OCI-LY1 (cell line): ENCODE measurements around the gene AHCYL1.

Experiments
- H2AFZ ChIP-seq: fragments of 200-600 bp; sonication (generic), shearing (Covaris generic); 2 replicates; pipeline ENCODE4 v1.6.0; 2014; ENCODE audit warnings: antibody characterized with exemption, mild to moderate bottlenecking, low read length
- H3F3A ChIP-seq: fragments of 200-600 bp; sonication (generic), shearing (Covaris generic); 2 replicates; pipeline ENCODE4 v1.6.0; 2014; ENCODE audit warnings: mild to moderate bottlenecking, antibody characterized with exemption, low read length, moderate library complexity; ENCODE audit not compliant: insufficient read depth
- H3K27ac ChIP-seq: fragments of 200-600 bp; sonication (generic); 2 replicates; pipeline ENCODE4 v1.5.1; 2014; ENCODE audit warnings: low read length, mixed run types, mild to moderate bottlenecking, low read depth; ENCODE audit not compliant: poor library complexity, severe bottlenecking
- H3K27me3 ChIP-seq: fragments of 200-600 bp; sonication (generic); 2 replicates; pipeline ENCODE4 v1.6.0; 2014; ENCODE audit warnings: antibody characterized with exemption, mild to moderate bottlenecking, low read length, moderate library complexity; ENCODE audit not compliant: insufficient read depth
- H3K36me3 ChIP-seq: fragments of 200-600 bp; sonication (generic); 2 replicates; pipeline ENCODE4 v1.6.1; 2014; ENCODE audit warnings: mild to moderate bottlenecking, antibody characterized with exemption, low read length, moderate library complexity, mixed read lengths; ENCODE audit not compliant: insufficient read depth
- H3K4me1 ChIP-seq: fragments of 200-600 bp; sonication (generic); 2 replicates; pipeline ENCODE4 v1.5.1; 2014; ENCODE audit warnings: mild to moderate bottlenecking, low read length, moderate library complexity; ENCODE audit not compliant: insufficient read depth, severe bottlenecking
- H3K4me2 ChIP-seq: fragments of 200-600 bp; sonication (generic), shearing (Covaris generic); 2 replicates; pipeline ENCODE4 v1.6.1; 2014; ENCODE audit warnings: low read length
- H3K4me3 ChIP-seq: fragments of 200-600 bp; sonication (generic); 2 replicates; pipeline ENCODE4 v1.5.1; 2014; ENCODE audit warnings: low read length, low read depth, mild to moderate bottlenecking, mixed read lengths; ENCODE audit not compliant: poor library complexity, severe bottlenecking
- H3K79me2 ChIP-seq: fragments of 200-600 bp; shearing (Covaris generic); 2 replicates; pipeline ENCODE4 v1.6.1; 2016; ENCODE audit warnings: mixed run types, low read length, mixed read lengths; ENCODE audit not compliant: insufficient read depth
- H3K9ac ChIP-seq: fragments of 200-600 bp; sonication (generic), shearing (Covaris generic); 2 replicates; pipeline ENCODE4 v1.6.1; 2014; ENCODE audit warnings: mild to moderate bottlenecking, low read length, mixed read lengths
- H3K9me2 ChIP-seq: fragments of 200-600 bp; sonication (generic), shearing (Covaris generic); 2 replicates; pipeline ENCODE4 v1.6.1; 2014; ENCODE audit warnings: low read depth, mild to moderate bottlenecking, low read length, mixed read lengths
- H3K9me3 ChIP-seq: fragments of 200-600 bp; shearing (Covaris generic); 2 replicates; pipeline ENCODE4 v1.6.1; 2014; ENCODE audit warnings: low read length, mixed read lengths
- H4K20me1 ChIP-seq: fragments of 200-600 bp; sonication (generic), shearing (Covaris generic); 2 replicates; pipeline ENCODE4 v1.6.0; 2016; ENCODE audit warnings: mild to moderate bottlenecking, low read length; ENCODE audit not compliant: insufficient read depth
- EZH2 ChIP-seq: fragments of 200-600 bp; sonication (generic), shearing (Covaris generic); IDR thresholded peaks from 2 replicates; pipeline ENCODE4 v1.8.0; 2017; ENCODE audit warnings: borderline replicate concordance, mixed run types, mild to moderate bottlenecking, antibody characterized with exemption, low read length, moderate library complexity, mixed read lengths
- TF ChIP-seq, protein P1 (sequence below): fragments of 200-600 bp; sonication (generic), shearing (Covaris generic); IDR thresholded peaks from 2 replicates; pipeline ENCODE4 v1.5.1; 2017; ENCODE audit warnings: mild to moderate bottlenecking, antibody characterized with exemption, low read length, moderate library complexity, mixed read lengths

AHCYL1 gene

DNA sequence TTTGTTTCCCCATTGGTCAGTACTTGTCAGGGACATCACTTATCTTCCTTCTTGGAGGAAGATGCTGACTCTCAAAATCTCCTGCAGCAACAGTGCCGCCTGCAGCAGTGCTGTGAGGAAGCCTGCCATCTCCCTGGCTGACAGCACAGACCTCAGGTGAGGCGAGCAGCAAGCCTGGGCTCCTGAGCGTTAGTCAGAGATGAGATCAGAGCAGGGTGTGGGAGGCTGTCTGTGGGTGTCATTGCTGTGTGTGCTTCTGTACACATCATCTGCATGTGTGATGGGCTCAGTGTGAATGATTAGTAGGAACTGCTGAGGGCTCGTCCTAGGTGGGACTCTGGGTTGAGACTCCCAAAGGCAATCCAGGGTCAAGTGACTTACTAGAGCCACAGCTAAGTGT lies 56.0 kb downstream of the AHCYL1 start:
- Histone ChIP-seq H3K4me1 (peaks cover 9% of the 10 kb centered on the region), H4K20me1 (no peaks in the 10 kb centered on the region), H3K27me3 (no peaks in the 10 kb centered on the region), H3K9ac (no peak overlapping the region), H3K27ac (no peak overlapping the region), H3K4me2 (no peak overlapping the region), H2AFZ (no peak overlapping the region), H3K9me2 (no peaks in the 10 kb centered on the region), H3K79me2 (peaks cover 4% of the 10 kb centered on the region), H3K36me3 (peaks cover 83% of the 10 kb centered on the region), H3K4me3 (no peak overlapping the region), H3F3A (no peaks in the 10 kb centered on the region), H3K9me3 (no peaks in the 10 kb centered on the region)
- TF ChIP-seq EZH2 = no peak
- TF ChIP-seq, protein P1, sequence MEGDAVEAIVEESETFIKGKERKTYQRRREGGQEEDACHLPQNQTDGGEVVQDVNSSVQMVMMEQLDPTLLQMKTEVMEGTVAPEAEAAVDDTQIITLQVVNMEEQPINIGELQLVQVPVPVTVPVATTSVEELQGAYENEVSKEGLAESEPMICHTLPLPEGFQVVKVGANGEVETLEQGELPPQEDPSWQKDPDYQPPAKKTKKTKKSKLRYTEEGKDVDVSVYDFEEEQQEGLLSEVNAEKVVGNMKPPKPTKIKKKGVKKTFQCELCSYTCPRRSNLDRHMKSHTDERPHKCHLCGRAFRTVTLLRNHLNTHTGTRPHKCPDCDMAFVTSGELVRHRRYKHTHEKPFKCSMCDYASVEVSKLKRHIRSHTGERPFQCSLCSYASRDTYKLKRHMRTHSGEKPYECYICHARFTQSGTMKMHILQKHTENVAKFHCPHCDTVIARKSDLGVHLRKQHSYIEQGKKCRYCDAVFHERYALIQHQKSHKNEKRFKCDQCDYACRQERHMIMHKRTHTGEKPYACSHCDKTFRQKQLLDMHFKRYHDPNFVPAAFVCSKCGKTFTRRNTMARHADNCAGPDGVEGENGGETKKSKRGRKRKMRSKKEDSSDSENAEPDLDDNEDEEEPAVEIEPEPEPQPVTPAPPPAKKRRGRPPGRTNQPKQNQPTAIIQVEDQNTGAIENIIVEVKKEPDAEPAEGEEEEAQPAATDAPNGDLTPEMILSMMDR = no peak

DNA sequence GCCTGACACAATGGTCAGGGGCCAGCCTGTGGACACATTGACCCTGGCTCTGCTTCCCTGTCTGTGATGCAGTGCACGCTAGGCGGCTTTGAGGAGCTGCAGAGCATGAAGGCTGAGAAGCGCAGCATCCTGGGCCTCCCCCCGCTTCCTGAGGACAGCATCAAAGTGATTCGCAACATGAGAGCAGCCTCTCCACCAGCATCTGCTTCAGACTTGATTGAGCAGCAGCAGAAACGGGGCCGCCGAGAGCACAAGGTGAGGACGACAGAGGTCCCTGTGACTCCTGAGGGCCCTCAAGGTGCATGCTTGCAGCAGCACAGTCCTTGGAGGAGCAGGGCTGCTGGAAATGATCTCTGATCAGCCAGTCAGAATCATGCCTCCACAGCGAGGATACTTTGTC lies 58.5 kb downstream of the AHCYL1 start:
- Histone ChIP-seq H3K27me3 (no peaks in the 10 kb centered on the region), H3K4me2 (no peak overlapping the region), H3K4me1 (no peaks in the 10 kb centered on the region), H3K36me3 (peaks cover 98% of the 10 kb centered on the region), H3K27ac (no peak overlapping the region), H3F3A (no peaks in the 10 kb centered on the region), H4K20me1 (no peaks in the 10 kb centered on the region), H3K9me2 (no peaks in the 10 kb centered on the region), H2AFZ (no peak overlapping the region), H3K9me3 (no peaks in the 10 kb centered on the region), H3K79me2 (no peaks in the 10 kb centered on the region), H3K4me3 (no peak overlapping the region), H3K9ac (no peak overlapping the region)
- TF ChIP-seq EZH2 = no peak
- TF ChIP-seq, protein P1 = no peak

DNA sequence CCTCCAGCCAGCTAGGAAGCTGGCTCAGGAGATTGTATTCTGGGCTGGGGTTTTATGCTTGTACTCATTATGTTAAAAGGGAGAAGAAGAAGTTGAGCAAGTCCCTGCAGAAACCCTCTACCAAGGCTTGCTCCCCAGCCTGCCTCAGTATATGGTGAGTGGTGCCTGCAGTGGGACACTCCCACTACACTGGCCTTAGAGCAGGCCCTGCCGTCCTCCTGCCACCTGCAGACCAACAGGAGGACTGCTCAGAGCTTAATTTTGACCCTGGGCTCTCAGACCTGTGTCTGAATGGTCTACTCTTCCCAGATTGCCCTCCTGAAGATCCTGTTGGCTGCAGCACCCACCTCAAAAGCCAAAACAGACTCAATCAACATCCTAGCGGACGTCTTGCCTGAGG lies 62.9 kb downstream of the AHCYL1 start:
- peaks cover 98% of the 10 kb centered on the region for H3K36me3 ChIP-seq
- no peak overlapping the region for H3K27ac ChIP-seq
- H3F3A ChIP-seq = no peaks in the 10 kb centered on the region
- H3K9ac ChIP-seq = no peak overlapping the region
- H3K27me3 ChIP-seq = no peaks in the 10 kb centered on the region
- no peaks in the 10 kb centered on the region for H3K4me1 ChIP-seq
- no peaks in the 10 kb centered on the region for H3K9me2 ChIP-seq
- no peak overlapping the region for H3K4me2 ChIP-seq
- no peaks in the 10 kb centered on the region for H3K9me3 ChIP-seq
- TF ChIP-seq, protein P1 = no peak
- no peak for TF ChIP-seq EZH2
- no peak overlapping the region for H3K4me3 ChIP-seq
- H4K20me1 ChIP-seq = no peaks in the 10 kb centered on the region
- no peak overlapping the region for H2AFZ ChIP-seq
- no peaks in the 10 kb centered on the region for H3K79me2 ChIP-seq
